ENCODE measurements around the gene EVL. TPM values are rescaled to one million over a fixed set of nuclear protein-coding genes. Genes with fewer than 3 reads are reported as not detected.

The EVL gene
- total and polyA plus RNA-seq, 2 of the 8 experiments (the other 6 are each of a cell fraction or from before 2014, with no cell fraction given) = 30.7 to 64.6 TPM

GRCh38 chr14:100106250-100107112 lies 41.3 kb downstream of the EVL start:
- no peak overlapping the region for H2BK5ac ChIP-seq (ENCODE audit: low read depth, low read length)
- H2BK20ac ChIP-seq (ENCODE audit: low read length) = no peak overlapping the region; the same call in 1 of the 2 replicates
- TF ChIP-seq BACH1 (IDR thresholded peaks at IDR 0.05; ENCODE audit: low read length) = no peak
- no peak for TF ChIP-seq SP4 (IDR thresholded peaks at IDR 0.05; ENCODE audit: low read length)
- peak in 2 of 3 experiments; percentile 8 to 22; a peak in 2 of 4 replicates for TF ChIP-seq CTCF (IDR thresholded peaks at IDR 0.05; ENCODE audit: control extremely low read depth in 1 of 3, insufficient read depth in 1 of 3, low read depth in 1 of 3, low read length in 3 of 3)
- H3K23me2 ChIP-seq (ENCODE audit: low read depth, low read length) = no peaks in the 10 kb centered on the region
- WGBS, 2 experiments (ENCODE audit: extremely low coverage in 1 of 2, insufficient coverage in 1 of 2, insufficient read length in 1 of 2, insufficient replicate concordance in 2 of 2, low coverage in 1 of 2, low lambda C conversion rate in 2 of 2, missing lambda C conversion rate in 1 of 2) = 93% methylated on average over 17 of the region's 17 CpGs; no CpG with 5 or more reads in 1 of the 2 experiments
- H3K27me3 ChIP-seq (replicated peaks in 1 of 4; ENCODE audit: control insufficient read depth in 3 of 4, extremely low read depth in 1 of 4, insufficient read depth in 3 of 4, low read length in 3 of 4) = no peaks in the 10 kb centered on the region
- no peak overlapping the region for H2AK5ac ChIP-seq (ENCODE audit: low read depth, low read length)
- H4K8ac ChIP-seq (ENCODE audit: extremely low read depth, insufficient read depth, low read length) = no peak overlapping the region
- H2BK120ac ChIP-seq (replicated peaks; ENCODE audit: low read depth, low read length) = no peak overlapping the region
- H2BK12ac ChIP-seq (ENCODE audit: low read depth, low read length) = no peak overlapping the region
- H2BK15ac ChIP-seq (ENCODE audit: low read length) = no peak overlapping the region
- H3K4me3 ChIP-seq (ENCODE audit: extremely low read depth in 1 of 4, insufficient read depth in 2 of 4, low read depth in 3 of 4, low read length in 4 of 4) = no peak overlapping the region
- ChIA-PET POLR2A (ENCODE audit: partially characterized antibody) (no interaction called here), CTCF (ENCODE audit: partially characterized antibody) (interaction anchor here (0.7 to 10.6 kb wide), 15 partner anchors 10 to 162 kb away, joined by 3 to 240 read pairs (median 5); partner anchors contain the start of gene EVL)
- no peak overlapping the region for H3K23ac ChIP-seq (ENCODE audit: insufficient read length)
- no peak overlapping the region for H3K9ac ChIP-seq (replicated peaks in 1 of 4; ENCODE audit: extremely low read depth in 1 of 4, low read depth in 3 of 4, low read length in 3 of 4)
- H3K56ac ChIP-seq (replicated peaks; ENCODE audit: insufficient read length, low read depth, low read length) = no peak overlapping the region
- no peaks in the 10 kb centered on the region for H3K4me1 ChIP-seq (replicated peaks in 1 of 4; ENCODE audit: control insufficient read depth in 3 of 4, insufficient read depth in 4 of 4, low read length in 3 of 4)
- H4K20me1 ChIP-seq (replicated peaks in 1 of 2; ENCODE audit: control insufficient read depth in 1 of 2, insufficient read depth in 2 of 2, low read length in 2 of 2) = peaks cover 2 to 8% of the 10 kb centered on the region in 2 experiments
- H4K91ac ChIP-seq (replicated peaks; ENCODE audit: insufficient read length, low read length) = no peak overlapping the region
- H3K18ac ChIP-seq (ENCODE audit: extremely low read depth, low read length) = no peak overlapping the region
- no peaks in the 10 kb centered on the region; a peak in 1 of 8 replicates for H3K36me3 ChIP-seq (ENCODE audit: control insufficient read depth in 2 of 4, insufficient read depth in 4 of 4, low read length in 3 of 4)
- FAIRE-seq (no peak), DNase-seq (ENCODE audit: low read depth in 1 of 2, low spot score in 2 of 2) (no peak)
- H4K5ac ChIP-seq (ENCODE audit: insufficient read length, low read depth, low read length) = no peak overlapping the region
- no peaks in the 10 kb centered on the region; the same call in 1 of the 2 replicates for H3K79me1 ChIP-seq (ENCODE audit: low read depth, low read length)
- H3K4ac ChIP-seq (replicated peaks; ENCODE audit: insufficient read length, low read depth, low read length) = no peak overlapping the region
- H3K27ac ChIP-seq (ENCODE audit: low read depth, low read length) = no peak overlapping the region
- no peaks in the 10 kb centered on the region for H3K9me3 ChIP-seq (ENCODE audit: insufficient read depth in 2 of 2, low read depth in 1 of 2, low read length in 1 of 2)
- no peak overlapping the region for H3K14ac ChIP-seq (ENCODE audit: insufficient read length)
- no peak overlapping the region for H2AFZ ChIP-seq (ENCODE audit: low read length)
- H3K4me2 ChIP-seq (ENCODE audit: insufficient read depth in 1 of 2, low read depth in 2 of 2, low read length in 2 of 2) = no peak overlapping the region
- no peaks in the 10 kb centered on the region for H3K79me2 ChIP-seq (ENCODE audit: control insufficient read depth in 1 of 2, insufficient read depth in 2 of 2, low read length in 2 of 2)

Data from H1 (cell line).